ENCODE measurements around the gene S100A3.
A peak's percentile ranks its signal among the peaks of the same experiment; 100 is the strongest.

Gene S100A3

DNA sequence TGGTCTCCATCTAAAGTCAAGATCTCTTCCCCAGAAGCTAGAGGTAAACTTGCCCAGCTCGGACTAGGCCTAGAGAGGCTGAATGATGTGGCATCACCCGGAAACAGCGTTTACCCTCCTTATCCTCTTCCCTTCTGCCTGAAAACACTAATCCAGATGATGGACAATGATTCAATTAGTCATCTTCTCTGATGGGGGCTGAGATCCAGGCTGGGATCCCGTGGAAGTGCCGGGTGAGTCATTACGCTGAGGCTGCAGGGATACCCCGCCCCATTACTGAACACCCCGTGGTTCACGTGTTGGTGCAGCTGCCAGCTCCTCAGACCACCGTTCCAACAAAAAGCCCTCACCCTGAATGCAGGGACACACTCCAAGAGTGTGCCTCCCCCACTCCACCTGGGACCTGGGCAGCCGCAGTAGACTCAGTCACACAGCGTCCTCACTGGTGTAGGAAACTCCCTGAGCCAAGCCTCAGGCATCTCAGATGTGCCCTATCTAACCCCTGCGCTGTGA lies 15.3 kb downstream of the S100A3 start:
- Histone ChIP-seq H3K4me2 (ENCODE audit: insufficient read depth, low read length) (no peak overlapping the region), H3K27me3 (ENCODE audit: insufficient read depth, low read length, poor library complexity) (peaks cover 2% of the 10 kb centered on the region), H4K20me1 (ENCODE audit: insufficient read depth, low read length) (no peaks in the 10 kb centered on the region), H3K9ac (ENCODE audit: low read depth, low read length) (no peak overlapping the region), H2AFZ (ENCODE audit: low read depth, low read length) (no peak overlapping the region), H3K79me2 (ENCODE audit: insufficient read depth, low read length) (no peaks in the 10 kb centered on the region), H3K4me3 (ENCODE audit: low read depth in 1 of 2, low read length in 2 of 2) (no peak overlapping the region), H3K4me1 (ENCODE audit: insufficient read depth, low read length) (peaks cover 13% of the 10 kb centered on the region), H3K27ac (ENCODE audit: low read length) (no peak overlapping the region), H3K9me3 (ENCODE audit: insufficient read depth, low read length, severe bottlenecking) (no peaks in the 10 kb centered on the region), H3K36me3 (ENCODE audit: insufficient read depth, low read length) (no peaks in the 10 kb centered on the region)
- TF ChIP-seq EZH2 (IDR thresholded peaks at IDR 0.05; ENCODE audit: borderline replicate concordance, low read depth, low read length, severe bottlenecking) (no peak), CTCF (IDR thresholded peaks at IDR 0.05; ENCODE audit: borderline replicate concordance, extremely low read depth, low read length, poor library complexity, severe bottlenecking) (no peak)
- ATAC-seq (ENCODE audit: insufficient read depth, low read depth) = no peak
- DNase-seq = no peak

DNA sequence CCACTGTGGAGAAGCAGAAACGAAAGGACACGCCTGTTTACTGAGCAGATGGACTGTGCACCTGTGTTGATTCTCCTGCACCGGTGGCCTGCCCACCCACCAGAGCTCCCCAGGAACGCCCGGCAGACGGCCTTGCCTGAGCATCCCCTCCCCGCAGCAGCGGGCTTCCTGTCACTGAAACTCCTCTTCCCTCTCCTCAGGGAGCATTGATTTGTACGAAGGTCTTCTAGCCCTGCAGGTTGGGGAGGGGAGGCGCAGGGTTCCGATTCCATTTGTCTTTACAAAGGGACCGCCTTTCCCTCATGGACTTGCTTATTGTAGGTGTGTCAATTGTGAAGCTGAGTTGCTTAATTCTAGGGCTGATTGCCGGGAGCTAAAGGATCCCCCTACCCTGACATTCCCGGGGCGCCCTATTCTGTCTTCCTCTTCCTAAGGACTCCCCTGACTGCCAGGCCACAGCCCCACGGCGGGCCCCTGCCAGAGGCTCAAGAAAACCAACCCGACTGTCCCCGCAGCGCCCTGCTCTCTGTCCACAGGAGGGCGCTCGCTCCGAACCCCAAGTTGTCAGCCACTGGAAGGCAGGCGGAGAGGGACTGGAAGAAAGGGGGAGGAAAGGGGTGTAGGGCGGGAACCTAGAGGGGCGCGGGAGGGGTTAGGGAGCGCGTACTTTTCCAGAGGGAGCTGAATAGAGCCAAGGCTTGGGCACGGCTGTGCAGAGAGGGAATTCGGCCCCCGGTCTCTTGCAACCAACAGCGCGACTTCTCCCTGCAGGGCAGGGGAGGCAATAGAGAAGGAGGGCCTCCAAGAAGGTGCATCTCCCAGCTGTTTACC lies 16.1 kb downstream of the S100A3 start:
- Histone ChIP-seq H3K4me3 (ENCODE audit: low read depth in 1 of 2, low read length in 2 of 2) (no peak overlapping the region), H3K4me1 (ENCODE audit: insufficient read depth, low read length) (peaks cover 13% of the 10 kb centered on the region), H3K9me3 (ENCODE audit: insufficient read depth, low read length, severe bottlenecking) (no peaks in the 10 kb centered on the region), H3K27ac (ENCODE audit: low read length) (no peak overlapping the region), H3K27me3 (ENCODE audit: insufficient read depth, low read length, poor library complexity) (peaks cover 2% of the 10 kb centered on the region), H3K36me3 (ENCODE audit: insufficient read depth, low read length) (no peaks in the 10 kb centered on the region), H4K20me1 (ENCODE audit: insufficient read depth, low read length) (no peaks in the 10 kb centered on the region), H3K4me2 (ENCODE audit: insufficient read depth, low read length) (no peak overlapping the region), H3K9ac (ENCODE audit: low read depth, low read length) (no peak overlapping the region), H2AFZ (ENCODE audit: low read depth, low read length) (no peak overlapping the region), H3K79me2 (ENCODE audit: insufficient read depth, low read length) (no peaks in the 10 kb centered on the region)
- TF ChIP-seq EZH2 (IDR thresholded peaks at IDR 0.05; ENCODE audit: borderline replicate concordance, low read depth, low read length, severe bottlenecking) = no peak
- peak; percentile 14 for TF ChIP-seq CTCF (IDR thresholded peaks at IDR 0.05; ENCODE audit: borderline replicate concordance, extremely low read depth, low read length, poor library complexity, severe bottlenecking)
- DNase-seq = no peak
- no peak for ATAC-seq (ENCODE audit: insufficient read depth, low read depth)

- Histone ChIP-seq H3K9me3 (ENCODE audit: insufficient read depth, low read length, severe bottlenecking) (no peaks in the 10 kb centered on the region), H3K79me2 (ENCODE audit: insufficient read depth, low read length) (no peaks in the 10 kb centered on the region), H3K4me1 (ENCODE audit: insufficient read depth, low read length) (peaks cover 13% of the 10 kb centered on the region), H3K4me2 (ENCODE audit: insufficient read depth, low read length) (no peak overlapping the region), H3K27me3 (ENCODE audit: insufficient read depth, low read length, poor library complexity) (peaks cover 2% of the 10 kb centered on the region), H2AFZ (ENCODE audit: low read depth, low read length) (peak overlapping the region; percentile 38), H3K36me3 (ENCODE audit: insufficient read depth, low read length) (no peaks in the 10 kb centered on the region), H3K27ac (ENCODE audit: low read length) (no peak overlapping the region; the same call in 1 of the 2 replicates), H4K20me1 (ENCODE audit: insufficient read depth, low read length) (no peaks in the 10 kb centered on the region), H3K9ac (ENCODE audit: low read depth, low read length) (no peak overlapping the region), H3K4me3 (ENCODE audit: low read depth in 1 of 2, low read length in 2 of 2) (no peak overlapping the region)
- peak; percentile 83 for ATAC-seq (ENCODE audit: insufficient read depth, low read depth)
- no peak for TF ChIP-seq CTCF (IDR thresholded peaks at IDR 0.05; ENCODE audit: borderline replicate concordance, extremely low read depth, low read length, poor library complexity, severe bottlenecking)
- no peak for TF ChIP-seq EZH2 (IDR thresholded peaks at IDR 0.05; ENCODE audit: borderline replicate concordance, low read depth, low read length, severe bottlenecking)
- peak; percentile 37 for DNase-seq
Observed at GRCh38 chr1:153532181-153532580, 16.9 kb downstream of the S100A3 start.

Measured in DND-41 (cell line).